HCT116 (cell line): Measurements from ENCODE around the gene LRRC31. TPM values are rescaled to one million over a fixed set of nuclear protein-coding genes. Genes with fewer than 3 reads are reported as not detected.

Source experiments
- ATAC-seq: fragments of 200-7000 bp; cut with Tn5 transposase; 2 replicates; pipeline ENCODE4 v1.9.1; 2020; ENCODE audit warnings: mild to moderate bottlenecking, moderate library complexity
- BruUV-seq: library from RNA; stranded (reverse); fragments of 400-500 nt; replicated peaks from 2 replicates; lab custom pipeline; 2021; lab: Mats Ljungman, UMichigan
- CTCF ChIA-PET: fragments of 300-600 bp; sonication (Branson Sonifier 250); formaldehyde crosslinking; loops from one replicate; lab custom pipeline; 2021; ENCODE audit warnings: antibody characterized with exemption; lab: Charles Lee
- POLR2A ChIA-PET: fragments of 300-600, 350-600 bp; sonication (Branson Sonifier 250); formaldehyde crosslinking; loops from one replicate; lab custom pipeline; 2021; ENCODE audit warnings: antibody characterized with exemption; lab: Charles Lee
- RAD21 ChIA-PET, 2 experiments: fragments of 300-600 bp; sonication (Branson Sonifier 250); formaldehyde crosslinking; loops; one replicate each; lab custom pipeline; 2023; ENCODE audit warnings: low total read pairs in 2 of 2; ENCODE audit not compliant: uncharacterized antibody in 2 of 2, unreplicated experiment in 2 of 2, low non-redundant PET in 1 of 2; lab: Charles Lee
- DNase-seq: peaks from one replicate; pipeline ENCODE4 v3.0.0-alpha.2; 2010; ENCODE audit warnings: low read depth, low spot score
- H2AFZ ChIP-seq: fragments of 200-600 bp; shearing (Covaris generic), sonication (generic); 2 replicates; pipeline ENCODE4 v1.6.1; 2017; ENCODE audit warnings: low read depth, mixed run types, mixed read lengths, antibody characterized with exemption, low read length; ENCODE audit not compliant: poor library complexity, severe bottlenecking
- H3K27ac ChIP-seq: 2 replicates; pipeline ENCODE4 v1.5.1; 2012; ENCODE audit warnings: low read depth, low read length
- H3K27me3 ChIP-seq: fragments of 200-600 bp; sonication (generic); 2 replicates; pipeline ENCODE4 v1.6.1; 2016; ENCODE audit warnings: mixed run types, low read length, mixed read lengths; ENCODE audit not compliant: insufficient read depth
- H3K36me3 ChIP-seq, 2 experiments: fragments of 200-500 bp in 1 of 2; fragments of 200-600 bp in 1 of 2; sonication (Bioruptor generic) in 1 of 2; sonication (generic) in 1 of 2; 2 replicates each; pipeline versions ENCODE4 v1.5.1 to v1.6.1; 2014 to 2016; ENCODE audit warnings: low read length in 2 of 2, inconsistent platforms in 1 of 2, mixed read lengths in 1 of 2, mixed run types in 1 of 2; ENCODE audit not compliant: insufficient read depth in 2 of 2, control insufficient read depth in 1 of 2
- H3K4me1 ChIP-seq, 2 experiments: fragments of 200-600 bp in 1 of 2; sonication (generic) in 1 of 2; 2 replicates each; pipeline versions ENCODE4 v1.5.1 to v1.6.1; 2012 to 2017; ENCODE audit warnings: low read length in 2 of 2, inconsistent platforms in 1 of 2, mild to moderate bottlenecking in 1 of 2, mixed read lengths in 1 of 2, mixed run types in 1 of 2, moderate library complexity in 1 of 2; ENCODE audit not compliant: insufficient read depth in 2 of 2, control insufficient read depth in 1 of 2
- H3K4me2 ChIP-seq: fragments of 200-600 bp; sonication (generic); 2 replicates; pipeline ENCODE4 v1.6.1; 2017; ENCODE audit warnings: mixed run types, low read length, mixed read lengths
- H3K4me3 ChIP-seq, 2 experiments: fragments of 200-600 bp in 1 of 2; sonication (generic) in 1 of 2; replicated peaks in 1 of 2; 2 replicates each; pipeline ENCODE4 v1.5.1; 2011 to 2016; ENCODE audit warnings: low read length in 2 of 2, control low read depth in 1 of 2, low read depth in 1 of 2, mild to moderate bottlenecking in 1 of 2, mixed read lengths in 1 of 2, mixed run types in 1 of 2
- H3K79me2 ChIP-seq: fragments of 200-600 bp; sonication (generic); 2 replicates; pipeline ENCODE4 v1.6.1; 2017; ENCODE audit warnings: mild to moderate bottlenecking, mixed run types, low read length, moderate library complexity, mixed read lengths; ENCODE audit not compliant: insufficient read depth
- H3K9ac ChIP-seq: fragments of 200-600 bp; sonication (generic); 2 replicates; pipeline ENCODE4 v1.6.1; 2016; ENCODE audit warnings: low read length, mixed read lengths
- H3K9me2 ChIP-seq: fragments of 200-600 bp; sonication (generic), shearing (Covaris generic); 2 replicates; pipeline ENCODE4 v1.6.1; 2017; ENCODE audit warnings: mixed run types, mild to moderate bottlenecking, moderate library complexity; ENCODE audit not compliant: insufficient read depth
- H3K9me3 ChIP-seq, 2 experiments: fragments of 200-500 bp in 1 of 2; fragments of 200-600 bp in 1 of 2; sonication (Bioruptor generic) in 1 of 2; sonication (generic) in 1 of 2; 2 replicates each; pipeline ENCODE4 v1.6.1; 2014 to 2017; ENCODE audit warnings: low read length in 2 of 2, mixed read lengths in 2 of 2, inconsistent platforms in 1 of 2, low read depth in 1 of 2, mild to moderate bottlenecking in 1 of 2, mixed run types in 1 of 2, moderate library complexity in 1 of 2; ENCODE audit not compliant: control insufficient read depth in 1 of 2, insufficient read depth in 1 of 2
- H4K20me1 ChIP-seq: fragments of 200-600 bp; sonication (generic), shearing (Covaris generic); 2 replicates; pipeline ENCODE4 v1.6.1; 2017; ENCODE audit warnings: mixed run types, mild to moderate bottlenecking, moderate library complexity; ENCODE audit not compliant: insufficient read depth
- CBX3 ChIP-seq: IDR thresholded peaks from 2 replicates; pipeline ENCODE4 v1.6.1; 2012; ENCODE audit warnings: low read depth
- SIN3A ChIP-seq: IDR thresholded peaks from 2 replicates; pipeline ENCODE4 v1.6.1; 2012; ENCODE audit warnings: low read depth
- SP1 ChIP-seq: IDR thresholded peaks from 2 replicates; pipeline ENCODE4 v1.6.1; 2012; ENCODE audit warnings: low read depth
- intact Hi-C: fragments of 100-400 bp; cut with micrococcal nuclease; formaldehyde crosslinking; loops from 2 replicates; pipeline ENCODE4 v1.10.0; 2022
- total RNA-seq: library from RNA; stranded (reverse); gene quantifications from one replicate; pipeline ENCODE4 v1.2.1, GENCODE V29; 2021; ENCODE audit not compliant: unreplicated experiment
- TF ChIP-seq, protein P1 (sequence below), 3 experiments: fragments of 200-600 bp in 1 of 3; sonication (generic) in 1 of 3; IDR thresholded peaks in 2 of 3; conservative IDR thresholded peaks in 1 of 3; 2 replicates each; pipeline ENCODE4 v1.5.1; 2012 to 2017; ENCODE audit warnings: low read depth in 2 of 3, low read length in 2 of 3, antibody characterized with exemption in 1 of 3, borderline replicate concordance in 1 of 3, control low read depth in 1 of 3, mild to moderate bottlenecking in 1 of 3, mixed read lengths in 1 of 3, mixed run types in 1 of 3, moderate library complexity in 1 of 3; ENCODE audit not compliant: insufficient read depth in 1 of 3
- TF ChIP-seq, protein P2 (sequence below): IDR thresholded peaks from 2 replicates; pipeline ENCODE4 v1.6.1; 2012
- TF ChIP-seq, protein P3 (sequence below): IDR thresholded peaks from 2 replicates; pipeline ENCODE4 v1.6.1; 2011; ENCODE audit warnings: mild to moderate bottlenecking, low read length, moderate library complexity; ENCODE audit not compliant: insufficient replicate concordance; ENCODE audit errors: extremely low read depth

LRRC31 gene
- total RNA-seq, 1 experiment from 2014 or later = not detected

DNA sequence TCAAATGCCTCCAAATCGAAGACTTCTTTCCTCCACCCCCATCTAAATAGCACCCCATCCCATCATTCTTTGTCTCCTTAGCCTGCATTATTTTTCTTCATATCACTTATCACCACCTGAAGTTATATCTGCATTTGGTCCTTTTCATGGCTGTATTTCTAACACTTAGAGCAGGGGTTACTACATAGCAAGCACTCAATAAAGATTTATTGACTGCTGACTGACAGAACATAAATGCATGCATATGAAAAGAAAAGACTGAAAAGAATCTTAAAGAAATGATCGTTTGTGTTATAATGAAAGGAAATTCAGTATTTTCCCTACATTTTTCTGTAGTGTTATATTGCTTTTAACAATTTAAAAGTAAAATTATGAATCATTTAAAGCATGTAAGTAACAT is 1.4 kb downstream of the LRRC31 start:
- ChIA-PET POLR2A (no interaction called here), CTCF (no interaction called here)
- H3K9me3 ChIP-seq = no peaks in the 10 kb centered on the region
- TF ChIP-seq CBX3 (no peak), SIN3A (no peak), SP1 (no peak)
- TF ChIP-seq, protein P1, sequence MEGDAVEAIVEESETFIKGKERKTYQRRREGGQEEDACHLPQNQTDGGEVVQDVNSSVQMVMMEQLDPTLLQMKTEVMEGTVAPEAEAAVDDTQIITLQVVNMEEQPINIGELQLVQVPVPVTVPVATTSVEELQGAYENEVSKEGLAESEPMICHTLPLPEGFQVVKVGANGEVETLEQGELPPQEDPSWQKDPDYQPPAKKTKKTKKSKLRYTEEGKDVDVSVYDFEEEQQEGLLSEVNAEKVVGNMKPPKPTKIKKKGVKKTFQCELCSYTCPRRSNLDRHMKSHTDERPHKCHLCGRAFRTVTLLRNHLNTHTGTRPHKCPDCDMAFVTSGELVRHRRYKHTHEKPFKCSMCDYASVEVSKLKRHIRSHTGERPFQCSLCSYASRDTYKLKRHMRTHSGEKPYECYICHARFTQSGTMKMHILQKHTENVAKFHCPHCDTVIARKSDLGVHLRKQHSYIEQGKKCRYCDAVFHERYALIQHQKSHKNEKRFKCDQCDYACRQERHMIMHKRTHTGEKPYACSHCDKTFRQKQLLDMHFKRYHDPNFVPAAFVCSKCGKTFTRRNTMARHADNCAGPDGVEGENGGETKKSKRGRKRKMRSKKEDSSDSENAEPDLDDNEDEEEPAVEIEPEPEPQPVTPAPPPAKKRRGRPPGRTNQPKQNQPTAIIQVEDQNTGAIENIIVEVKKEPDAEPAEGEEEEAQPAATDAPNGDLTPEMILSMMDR (IDR thresholded peaks at IDR 0.05 in 2 of 3, conservative IDR thresholded peaks at IDR 0.05 in 1 of 3; ENCODE audit: borderline replicate concordance in 1 of 3, insufficient read depth in 1 of 3, low read depth in 2 of 3, low read length in 2 of 3) = no peak
- TF ChIP-seq, protein P2, sequence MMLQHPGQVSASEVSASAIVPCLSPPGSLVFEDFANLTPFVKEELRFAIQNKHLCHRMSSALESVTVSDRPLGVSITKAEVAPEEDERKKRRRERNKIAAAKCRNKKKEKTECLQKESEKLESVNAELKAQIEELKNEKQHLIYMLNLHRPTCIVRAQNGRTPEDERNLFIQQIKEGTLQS = no peak
- TF ChIP-seq, protein P3, sequence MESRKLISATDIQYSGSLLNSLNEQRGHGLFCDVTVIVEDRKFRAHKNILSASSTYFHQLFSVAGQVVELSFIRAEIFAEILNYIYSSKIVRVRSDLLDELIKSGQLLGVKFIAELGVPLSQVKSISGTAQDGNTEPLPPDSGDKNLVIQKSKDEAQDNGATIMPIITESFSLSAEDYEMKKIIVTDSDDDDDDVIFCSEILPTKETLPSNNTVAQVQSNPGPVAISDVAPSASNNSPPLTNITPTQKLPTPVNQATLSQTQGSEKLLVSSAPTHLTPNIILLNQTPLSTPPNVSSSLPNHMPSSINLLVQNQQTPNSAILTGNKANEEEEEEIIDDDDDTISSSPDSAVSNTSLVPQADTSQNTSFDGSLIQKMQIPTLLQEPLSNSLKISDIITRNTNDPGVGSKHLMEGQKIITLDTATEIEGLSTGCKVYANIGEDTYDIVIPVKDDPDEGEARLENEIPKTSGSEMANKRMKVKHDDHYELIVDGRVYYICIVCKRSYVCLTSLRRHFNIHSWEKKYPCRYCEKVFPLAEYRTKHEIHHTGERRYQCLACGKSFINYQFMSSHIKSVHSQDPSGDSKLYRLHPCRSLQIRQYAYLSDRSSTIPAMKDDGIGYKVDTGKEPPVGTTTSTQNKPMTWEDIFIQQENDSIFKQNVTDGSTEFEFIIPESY = no peak
- TF ChIP-seq, all 23 proteins: peak for 0
- RAD21 ChIA-PET = no interaction called here
- H3K27me3 ChIP-seq = no peaks in the 10 kb centered on the region
- no peak overlapping the region for H2AFZ ChIP-seq
- BruUV-seq = no TSS peak
- no peaks in the 10 kb centered on the region for H3K9me2 ChIP-seq
- no peak overlapping the region for H3K27ac ChIP-seq
- no peaks in the 10 kb centered on the region for H4K20me1 ChIP-seq
- intact Hi-C loops = loop anchor here (10.0 kb wide), 1 partner anchor 546 kb away; the partner anchor contains the start of gene CLDN11
- H3K79me2 ChIP-seq = no peaks in the 10 kb centered on the region
- H3K9ac ChIP-seq = no peak overlapping the region
- DNase-seq = no peak
- H3K4me3 ChIP-seq = no peak overlapping the region
- H3K4me1 ChIP-seq = 0 out of 4 replicates have a peak, but pooled peaks cover 0 to under 1% of the 10 kb centered on the region in 2 experiments
- no peak overlapping the region for H3K4me2 ChIP-seq
- no peaks in the 10 kb centered on the region for H3K36me3 ChIP-seq
- no peak for ATAC-seq
